ENCODE results near the gene TRIM56.

- TF ChIP-seq, protein P1, sequence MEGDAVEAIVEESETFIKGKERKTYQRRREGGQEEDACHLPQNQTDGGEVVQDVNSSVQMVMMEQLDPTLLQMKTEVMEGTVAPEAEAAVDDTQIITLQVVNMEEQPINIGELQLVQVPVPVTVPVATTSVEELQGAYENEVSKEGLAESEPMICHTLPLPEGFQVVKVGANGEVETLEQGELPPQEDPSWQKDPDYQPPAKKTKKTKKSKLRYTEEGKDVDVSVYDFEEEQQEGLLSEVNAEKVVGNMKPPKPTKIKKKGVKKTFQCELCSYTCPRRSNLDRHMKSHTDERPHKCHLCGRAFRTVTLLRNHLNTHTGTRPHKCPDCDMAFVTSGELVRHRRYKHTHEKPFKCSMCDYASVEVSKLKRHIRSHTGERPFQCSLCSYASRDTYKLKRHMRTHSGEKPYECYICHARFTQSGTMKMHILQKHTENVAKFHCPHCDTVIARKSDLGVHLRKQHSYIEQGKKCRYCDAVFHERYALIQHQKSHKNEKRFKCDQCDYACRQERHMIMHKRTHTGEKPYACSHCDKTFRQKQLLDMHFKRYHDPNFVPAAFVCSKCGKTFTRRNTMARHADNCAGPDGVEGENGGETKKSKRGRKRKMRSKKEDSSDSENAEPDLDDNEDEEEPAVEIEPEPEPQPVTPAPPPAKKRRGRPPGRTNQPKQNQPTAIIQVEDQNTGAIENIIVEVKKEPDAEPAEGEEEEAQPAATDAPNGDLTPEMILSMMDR (IDR thresholded peaks at IDR 0.05), result no peak
- no peak for TF ChIP-seq POLR2A (IDR thresholded peaks at IDR 0.05)
These were observed 9.6 kb upstream of the TRIM56 start for GRCh38 chr7:101075646-101076045.
